NCI-H2081 treated with DMSO at 0.1 percent for 48 hours (cell line): ENCODE measurements around the gene GPC3.
"Not testable (repeated sequence)": the region's sequence is repeated elsewhere in the genome, so short reads cannot be mapped to it uniquely, and the experiment has no call there.

Experiments
- DNase-seq: peaks from one replicate; lab custom pipeline; 2025; lab: John Stamatoyannopoulos, UW

The GPC3 gene

DNA sequence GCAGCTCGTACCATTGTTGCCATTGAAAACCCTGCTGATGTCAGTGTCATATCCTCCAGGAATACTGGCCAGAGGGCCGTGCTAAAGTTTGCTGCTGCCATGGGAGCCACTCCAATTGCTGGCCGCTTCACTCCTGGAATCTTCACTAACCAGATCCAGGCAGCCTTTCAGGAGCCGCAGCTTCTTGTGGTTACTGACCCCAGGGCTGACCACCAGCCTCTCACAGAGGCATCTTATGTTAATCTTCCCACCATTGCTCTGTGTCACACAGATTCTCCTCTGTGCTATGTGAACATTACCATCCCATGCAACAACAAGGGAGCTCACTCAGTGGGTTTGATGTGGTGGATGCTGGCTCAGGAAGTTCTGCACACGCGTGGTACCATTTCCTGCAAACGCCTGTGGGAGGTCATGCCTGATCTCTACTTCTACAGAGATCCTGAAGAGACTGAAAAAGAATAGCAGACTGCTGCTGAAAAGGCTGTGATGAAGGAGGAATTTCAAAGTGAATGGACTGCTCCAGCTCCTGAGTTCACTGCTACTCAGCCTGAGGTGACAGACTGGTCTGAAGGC lies 222.3 kb downstream of the GPC3 start:
- DNase-seq: not testable (repeated sequence)

DNA sequence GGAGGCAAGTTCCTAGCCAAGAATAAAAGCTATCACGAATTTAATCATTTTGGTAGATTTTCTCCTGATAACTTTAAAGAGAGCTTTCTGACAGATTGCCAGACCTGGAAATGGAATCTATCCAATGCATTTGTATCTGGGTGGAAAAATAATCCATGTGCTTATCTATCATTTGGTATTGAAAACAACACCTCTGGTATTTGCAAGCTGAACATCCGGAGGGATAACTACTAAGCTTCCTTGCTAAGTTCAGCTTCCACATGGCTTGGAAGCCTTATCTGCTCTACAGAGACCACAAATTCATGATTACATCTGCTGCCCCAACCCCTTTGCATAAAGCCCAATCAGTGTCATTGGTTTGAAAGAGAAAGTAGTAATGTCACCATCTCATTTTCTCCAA lies 230.7 kb downstream of the GPC3 start:
- DNase-seq: no peak

DNA sequence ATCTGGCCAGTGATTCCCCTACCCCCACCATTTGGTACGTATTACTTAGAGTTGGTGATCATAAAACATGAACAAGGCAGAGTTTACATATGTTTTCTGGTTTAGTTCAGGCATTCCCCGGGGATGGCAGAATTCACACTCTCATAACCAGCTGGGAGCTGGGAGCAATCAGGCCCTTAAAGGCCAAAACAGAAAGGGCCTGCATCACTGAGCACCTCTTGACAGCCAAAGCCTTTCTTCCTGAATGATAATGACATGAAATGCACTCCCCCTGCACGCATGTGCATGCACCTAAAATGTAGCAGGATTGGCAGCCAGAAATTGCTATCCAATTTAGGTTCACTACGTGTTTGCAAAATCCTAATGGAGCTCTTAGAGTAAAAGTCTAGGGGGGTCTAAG lies 235.4 kb downstream of the GPC3 start:
- no peak for DNase-seq

DNA sequence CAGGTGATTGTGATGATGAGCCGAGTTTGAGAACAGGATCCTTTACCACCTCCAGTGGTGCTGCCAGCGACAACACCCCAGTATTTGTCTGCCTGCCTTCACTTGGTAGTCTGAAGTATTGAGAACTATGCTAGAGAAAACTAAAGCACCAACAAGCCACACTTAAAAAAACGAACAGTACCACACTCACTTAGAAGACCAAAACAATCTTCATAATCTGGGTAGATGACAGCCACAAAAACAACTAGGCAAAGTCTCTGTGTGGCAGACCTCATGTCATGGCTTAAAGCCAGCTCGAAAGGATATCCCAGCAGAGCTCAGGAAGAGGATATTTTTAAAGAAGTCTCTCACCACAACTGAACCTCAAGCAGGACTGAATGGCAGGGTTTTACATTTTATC lies 236.0 kb downstream of the GPC3 start:
- DNase-seq: no peak

GRCh38 chrX:133747196-133747595 lies 238.2 kb downstream of the GPC3 start:
- no peak for DNase-seq

- DNase-seq: no peak
Observed at GRCh38 chrX:133746593-133746992, 238.8 kb downstream of the GPC3 start.

DNA sequence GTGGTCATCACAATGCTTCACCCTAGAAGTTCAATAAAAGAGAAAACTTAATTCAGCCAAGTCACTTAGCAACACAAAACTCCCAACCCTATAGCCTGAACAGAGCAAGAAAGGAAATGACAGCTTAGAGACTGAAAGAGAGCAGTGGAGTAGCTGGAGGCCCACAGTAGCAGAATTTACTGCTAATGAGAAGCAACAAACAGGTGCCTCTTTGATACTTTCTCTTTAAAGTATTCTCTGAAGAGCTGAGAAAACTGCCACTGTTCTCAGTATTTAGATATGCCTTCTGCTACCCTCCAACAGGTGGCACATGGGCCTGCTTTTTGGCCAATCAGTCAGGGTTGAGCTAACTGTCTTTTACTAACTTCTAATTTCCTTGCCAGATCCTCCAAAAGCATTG lies 240.0 kb downstream of the GPC3 start:
- no peak for DNase-seq

- DNase-seq: no peak
Observed at GRCh38 chrX:133742602-133743305, 242.6 kb downstream of the GPC3 start.

DNA sequence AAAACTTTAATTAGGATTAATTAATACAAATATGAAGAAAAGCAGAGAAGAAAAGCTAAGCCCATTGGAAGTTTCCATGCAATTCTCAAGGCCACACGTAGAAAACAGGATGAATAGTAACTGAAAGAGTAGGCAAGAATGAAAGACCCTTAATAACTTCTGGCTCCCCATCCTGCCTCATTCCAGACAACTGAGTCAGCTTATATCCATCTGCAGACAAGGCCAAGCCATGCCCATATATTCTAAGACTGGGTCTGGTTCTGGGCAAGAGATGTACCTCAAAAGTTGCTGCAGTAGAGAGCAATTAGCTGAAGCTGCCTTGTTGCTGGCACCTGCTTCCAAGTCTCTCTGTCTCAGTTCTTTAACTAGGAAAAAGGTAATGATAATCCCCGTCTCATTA lies 244.1 kb downstream of the GPC3 start:
- DNase-seq: no peak

DNA sequence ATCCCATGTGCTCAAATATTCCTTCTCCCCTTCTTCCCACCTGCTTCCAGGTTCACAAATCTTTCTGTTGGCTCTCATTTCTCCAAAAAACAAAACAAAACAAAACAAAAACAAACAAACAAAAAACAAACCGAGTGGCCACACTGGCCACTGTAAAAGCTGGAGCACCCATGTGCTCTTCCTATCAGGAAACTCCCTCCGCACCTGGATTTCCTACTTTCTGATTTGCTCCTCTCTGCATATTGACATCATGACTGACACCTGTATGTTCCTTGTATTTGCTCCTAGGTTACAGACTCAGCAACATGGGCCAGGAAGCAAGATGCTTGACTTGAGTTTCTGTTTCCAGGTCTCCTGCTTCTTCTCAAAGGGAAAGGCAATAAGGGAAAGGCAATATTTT lies 258.8 kb downstream of the GPC3 start:
- DNase-seq: no peak

- no peak for DNase-seq
Observed at GRCh38 chrX:133726211-133726630, 259.2 kb downstream of the GPC3 start.

DNA sequence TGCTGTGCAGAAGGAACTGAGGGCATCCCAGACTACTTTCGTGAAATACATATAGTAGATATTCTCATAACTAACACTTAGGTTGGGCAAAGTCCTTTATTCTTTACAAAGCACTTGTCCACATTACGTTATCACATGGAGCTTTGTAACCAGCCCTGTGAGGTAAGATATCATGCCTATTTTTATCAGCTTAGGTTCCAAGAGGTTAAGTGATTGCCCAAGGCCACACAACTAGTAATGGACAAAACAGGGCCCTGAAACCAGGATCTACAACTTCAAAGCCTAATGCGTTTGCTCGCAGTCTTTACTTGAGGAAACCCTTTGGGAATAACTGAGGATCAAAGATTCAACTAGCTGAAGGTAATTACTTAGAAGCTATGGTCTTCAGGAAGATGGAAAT lies 261.5 kb downstream of the GPC3 start:
- no peak for DNase-seq

DNA sequence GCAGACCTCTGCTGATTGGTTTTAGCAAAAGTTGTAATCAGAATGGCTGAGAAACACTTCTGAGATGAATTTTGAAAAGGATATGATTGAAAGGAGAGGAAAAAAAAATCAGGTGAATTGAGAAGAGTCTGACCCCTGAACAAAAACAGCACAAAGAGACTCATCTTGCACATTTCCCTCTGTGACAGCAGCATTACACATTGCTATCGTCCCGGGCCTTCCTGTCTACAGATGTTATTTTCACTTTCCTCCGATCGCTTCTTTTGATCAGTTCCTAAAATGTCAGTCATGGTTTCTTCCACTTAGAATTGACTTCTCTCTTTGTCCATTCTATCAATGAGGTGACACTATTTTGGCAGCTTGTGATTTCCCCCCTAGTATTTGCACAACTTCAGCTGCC lies 262.6 kb downstream of the GPC3 start:
- no peak for DNase-seq

DNA sequence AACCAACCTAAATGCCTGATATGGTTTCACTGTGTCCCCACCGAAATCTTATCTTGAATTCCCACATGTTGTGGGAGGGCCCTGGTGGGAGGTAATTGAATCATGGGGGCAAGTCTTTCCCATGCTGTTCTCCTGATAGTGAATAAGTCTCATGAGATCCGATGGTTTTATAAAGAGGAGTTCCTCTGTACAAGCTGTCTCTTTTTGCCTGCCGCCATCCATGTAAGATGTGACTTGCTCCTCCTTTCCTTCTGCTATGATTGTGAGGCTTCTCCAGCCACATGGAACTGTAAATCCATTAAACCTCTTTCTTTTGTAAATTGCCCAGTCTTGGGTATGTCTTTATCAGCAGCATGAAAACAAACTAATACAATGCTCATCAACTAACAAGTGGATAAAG lies 265.1 kb downstream of the GPC3 start:
- DNase-seq: not testable (repeated sequence)

GRCh38 chrX:133715715-133716114 lies 269.7 kb downstream of the GPC3 start:
- no peak for DNase-seq

DNA sequence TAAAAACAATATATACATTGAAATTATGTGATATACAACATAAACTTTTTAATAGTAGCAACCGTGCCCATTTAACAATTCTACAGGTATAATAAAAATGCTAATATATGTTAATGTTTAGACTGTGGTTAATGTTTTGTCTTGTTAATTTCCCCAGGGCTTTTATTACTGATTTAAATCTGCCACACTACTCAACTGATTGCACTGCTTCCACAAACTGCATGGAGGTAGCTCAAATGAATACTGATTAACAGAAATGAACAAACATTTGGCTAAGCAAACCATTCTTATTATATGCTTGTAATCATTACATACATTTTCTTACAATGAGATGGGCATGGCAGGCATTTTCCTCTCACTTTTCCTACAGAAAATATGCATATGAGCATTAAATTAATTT lies 275.9 kb downstream of the GPC3 start:
- DNase-seq: no peak

GRCh38 chrX:133706890-133707289 lies 278.5 kb downstream of the GPC3 start:
- no peak for DNase-seq

GRCh38 chrX:133702230-133702629 lies 283.2 kb downstream of the GPC3 start:
- DNase-seq: no peak

GRCh38 chrX:133699023-133699728 lies 286.2 kb downstream of the GPC3 start:
- no peak for DNase-seq

DNA sequence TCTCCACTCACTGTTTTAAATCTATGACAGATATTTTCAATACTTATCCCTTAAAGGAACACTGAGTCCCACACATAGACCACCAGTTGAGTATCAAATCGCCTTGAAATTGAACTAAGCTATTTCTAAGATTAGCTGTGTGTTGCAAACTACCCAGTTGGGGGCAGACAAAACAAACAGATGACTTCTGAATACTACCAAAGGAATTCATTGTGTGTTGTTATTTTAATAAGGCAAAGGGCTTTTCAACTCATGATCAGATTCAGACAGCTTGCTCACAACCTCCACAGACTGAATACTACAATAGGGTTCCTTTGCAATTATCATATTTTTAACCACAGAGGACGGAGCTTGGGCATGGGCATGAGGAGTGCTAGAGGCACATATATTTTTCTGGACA lies 287.1 kb downstream of the GPC3 start:
- no peak for DNase-seq

GRCh38 chrX:133697656-133698055 lies 287.7 kb downstream of the GPC3 start:
- DNase-seq: no peak

- no peak for DNase-seq
Observed at GRCh38 chrX:133689997-133690599, 295.3 kb downstream of the GPC3 start.

DNA sequence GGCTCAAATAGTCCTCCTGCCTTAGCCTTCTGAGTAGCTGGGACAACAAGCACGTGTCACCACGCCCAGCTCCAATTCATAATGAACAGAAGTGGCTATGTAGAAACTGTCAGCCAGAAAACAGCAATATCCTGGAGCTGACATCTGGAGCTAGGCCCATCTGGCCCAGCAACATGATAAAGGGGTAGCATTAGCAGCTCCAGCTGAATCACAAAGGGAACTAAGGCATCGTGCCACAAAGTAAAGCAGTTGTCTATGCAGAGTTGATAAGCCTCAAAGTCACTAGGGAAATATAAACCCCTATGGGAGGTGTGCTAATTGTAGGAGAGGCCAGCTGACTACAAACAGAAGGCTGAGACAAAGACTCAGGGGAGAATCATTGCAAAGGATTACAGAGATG lies 299.6 kb downstream of the GPC3 start:
- no peak for DNase-seq
